ENCODE data around the gene DESI1.
"Not testable (repeated sequence)": the region's sequence is repeated elsewhere in the genome, so short reads cannot be mapped to it uniquely, and the experiment has no call there.

DESI1 gene

GRCh38 chr22:41582694-41583093 is 38.1 kb downstream of the DESI1 start:
- FAIRE-seq: no peak

GRCh38 chr22:41579997-41580355 is 40.9 kb downstream of the DESI1 start:
- FAIRE-seq: no peak

GRCh38 chr22:41579297-41579996 is 41.4 kb downstream of the DESI1 start:
- no peak for FAIRE-seq

GRCh38 chr22:41578818-41579217 is 42.0 kb downstream of the DESI1 start:
- no peak for FAIRE-seq

GRCh38 chr22:41578114-41578513 is 42.7 kb downstream of the DESI1 start:
- FAIRE-seq: no peak

GRCh38 chr22:41576877-41577276 is 44.0 kb downstream of the DESI1 start:
- FAIRE-seq: no peak

GRCh38 chr22:41575533-41575932 is 45.3 kb downstream of the DESI1 start:
- FAIRE-seq: no peak

- no peak for FAIRE-seq
Observed at GRCh38 chr22:41574847-41575381, 45.9 kb downstream of the DESI1 start.

- FAIRE-seq: no peak
Observed at GRCh38 chr22:41573677-41574076, 47.2 kb downstream of the DESI1 start.

GRCh38 chr22:41572305-41572704 is 48.5 kb downstream of the DESI1 start:
- FAIRE-seq: not testable (repeated sequence)

GRCh38 chr22:41571786-41572185 is 49.1 kb downstream of the DESI1 start:
- FAIRE-seq: no peak

GRCh38 chr22:41570221-41570620 is 50.6 kb downstream of the DESI1 start:
- no peak for FAIRE-seq

- no peak for FAIRE-seq
Observed at GRCh38 chr22:41568811-41569210, 52.0 kb downstream of the DESI1 start.

- no peak for FAIRE-seq
Observed at GRCh38 chr22:41567512-41567768, 53.4 kb downstream of the DESI1 start.

GRCh38 chr22:41565403-41566054 is 55.3 kb downstream of the DESI1 start:
- FAIRE-seq: no peak

- no peak for FAIRE-seq
Observed at GRCh38 chr22:41564563-41564962, 56.3 kb downstream of the DESI1 start.

- no peak for FAIRE-seq
Observed at GRCh38 chr22:41563051-41563711, 57.7 kb downstream of the DESI1 start.

GRCh38 chr22:41562461-41562860 is 58.4 kb downstream of the DESI1 start:
- no peak for FAIRE-seq

GRCh38 chr22:41561788-41562187 is 59.1 kb downstream of the DESI1 start:
- FAIRE-seq: no peak

GRCh38 chr22:41561335-41561734 is 59.5 kb downstream of the DESI1 start:
- FAIRE-seq: no peak

- no peak for FAIRE-seq
Observed at GRCh38 chr22:41560095-41560471, 60.8 kb downstream of the DESI1 start.

GRCh38 chr22:41558241-41558630 is 62.6 kb downstream of the DESI1 start:
- FAIRE-seq: not testable (repeated sequence)

GRCh38 chr22:41557401-41558240 is 63.2 kb downstream of the DESI1 start:
- FAIRE-seq: no peak

Data from colon (tissue), 2 donors.